GM12878 (cell line): ENCODE measurements around the gene ZSCAN18. TPM values are rescaled to one million over a fixed set of nuclear protein-coding genes. Genes with fewer than 3 reads are reported as not detected.

Experiments
- ATAC-seq: fragments of 200-7000 bp; cut with Tn5 transposase; 3 replicates; pipeline ENCODE4 v1.9.1; 2020; ENCODE audit warnings: mild to moderate bottlenecking, moderate library complexity
- BruUV-seq: library from RNA; stranded (reverse); fragments of 400-500 nt; replicated peaks from 2 replicates; lab custom pipeline; 2021; lab: Mats Ljungman, UMichigan
- CTCF ChIA-PET: fragments of 300-600 bp; sonication (Branson Sonifier 250); formaldehyde crosslinking; extraction: SDS; loops from one replicate; lab custom pipeline; 2021; ENCODE audit warnings: inconsistent platforms; lab: Yijun Ruan, JAX
- POLR2A ChIA-PET: fragments of 350-600 bp; formaldehyde crosslinking; extraction: SDS; loops from one replicate; lab custom pipeline; 2021; ENCODE audit warnings: inconsistent platforms; lab: Charles Lee
- RAD21 ChIA-PET: fragments of 300-600 bp; sonication (Branson Sonifier 250); formaldehyde crosslinking; loops from one replicate; lab custom pipeline; 2023; ENCODE audit warnings: antibody characterized with exemption; ENCODE audit not compliant: unreplicated experiment; lab: Charles Lee
- SMC1A ChIA-PET: fragments of 300-600 bp; sonication (Branson Sonifier 250); formaldehyde crosslinking; loops from one replicate; lab custom pipeline; 2023; ENCODE audit not compliant: unreplicated experiment, uncharacterized antibody; lab: Charles Lee
- DNase-seq: peaks from one replicate; pipeline ENCODE4 v3.0.0-alpha.2; 2011; ENCODE audit warnings: low read depth, low spot score
- FAIRE-seq: peaks from 3 replicates; lab custom pipeline; 2011; peaks lifted over from hg19 to GRCh38; lab: Jason Lieb, UNC
- H2AFZ ChIP-seq: 2 replicates; pipeline ENCODE4 v1.6.0; 2011; ENCODE audit warnings: low read depth, low read length, control low read depth; ENCODE audit not compliant: control insufficient read depth
- H3K27ac ChIP-seq: 2 replicates; pipeline ENCODE4 v1.5.1; 2011; ENCODE audit warnings: control low read depth; ENCODE audit not compliant: control insufficient read depth, insufficient read depth
- H3K27me3 ChIP-seq, 2 experiments: replicated peaks in 1 of 2; 2 replicates each; pipeline versions ENCODE4 v1.6.0 to v1.6.1; 2011; ENCODE audit warnings: low read length in 1 of 2; ENCODE audit not compliant: control insufficient read depth in 2 of 2, insufficient read depth in 2 of 2
- H3K36me3 ChIP-seq, 2 experiments: 2 replicates each; pipeline ENCODE4 v1.5.1; 2011; ENCODE audit warnings: low read length in 1 of 2; ENCODE audit not compliant: control insufficient read depth in 2 of 2, insufficient read depth in 2 of 2
- H3K4me1 ChIP-seq: 2 replicates; pipeline ENCODE4 v1.6.1; 2011; ENCODE audit warnings: mild to moderate bottlenecking, low read length, moderate library complexity, mixed read lengths; ENCODE audit not compliant: control insufficient read depth, insufficient read depth
- H3K4me2 ChIP-seq: 2 replicates; pipeline ENCODE4 v1.6.0; 2011; ENCODE audit warnings: control low read depth; ENCODE audit not compliant: control insufficient read depth, insufficient read depth
- H3K4me3 ChIP-seq: fragments of 200-600 bp; sonication (generic); 2 replicates; pipeline ENCODE4 v1.5.1; 2016
- H3K79me2 ChIP-seq: 2 replicates; pipeline ENCODE4 v1.6.0; 2011; ENCODE audit warnings: low read length; ENCODE audit not compliant: control insufficient read depth, insufficient read depth
- H3K9ac ChIP-seq: 2 replicates; pipeline ENCODE4 v1.8.0; 2011; ENCODE audit warnings: low read length, control low read depth, mixed read lengths; ENCODE audit not compliant: control insufficient read depth, insufficient read depth
- H3K9me3 ChIP-seq: replicated peaks from 3 replicates; pipeline ENCODE4 v1.5.1; 2011; ENCODE audit warnings: mild to moderate bottlenecking, low read length; ENCODE audit not compliant: control insufficient read depth, insufficient read depth
- H4K20me1 ChIP-seq: 2 replicates; pipeline ENCODE4 v1.6.0; 2011; ENCODE audit not compliant: control insufficient read depth, insufficient read depth
- CBX3 ChIP-seq: fragments of 200-600 bp; sonication (generic); IDR thresholded peaks from 2 replicates; pipeline ENCODE4 v1.6.1; 2016; ENCODE audit warnings: low read depth, borderline replicate concordance
- CHD4 ChIP-seq: fragments of 200-600 bp; sonication (generic); IDR thresholded peaks from 2 replicates; pipeline ENCODE4 v1.6.1; 2016; ENCODE audit warnings: mild to moderate bottlenecking
- CREB1 ChIP-seq: IDR thresholded peaks from 2 replicates; pipeline ENCODE4 v1.6.1; 2012; ENCODE audit warnings: low read depth, mild to moderate bottlenecking, inconsistent platforms
- HDGF ChIP-seq: fragments of 450-650 bp; IDR thresholded peaks from 2 replicates; pipeline ENCODE4 v1.6.1; 2016; ENCODE audit warnings: antibody characterized with exemption
- MAX ChIP-seq: IDR thresholded peaks from 2 replicates; pipeline ENCODE4 v1.6.1; 2012; ENCODE audit warnings: low read depth, low read length, improper control_type of control experiment
- MEF2A ChIP-seq: IDR thresholded peaks from 2 replicates; pipeline ENCODE4 v1.6.1; 2011; ENCODE audit warnings: low read depth, mild to moderate bottlenecking, low read length, moderate library complexity; ENCODE audit not compliant: insufficient read depth
- MLLT1 ChIP-seq: fragments of 450-650 bp; IDR thresholded peaks from 2 replicates; pipeline ENCODE4 v1.6.1; 2016; ENCODE audit warnings: mild to moderate bottlenecking
- RB1 ChIP-seq: fragments of 450-650 bp; formaldehyde crosslinking; IDR thresholded peaks from 2 replicates; pipeline ENCODE4 v1.6.1; 2017; ENCODE audit warnings: mild to moderate bottlenecking, borderline replicate concordance
- SREBF2 ChIP-seq: IDR thresholded peaks from 2 replicates; pipeline ENCODE4 v1.6.1; 2012; ENCODE audit warnings: mild to moderate bottlenecking, low read length
- SRF ChIP-seq, 2 experiments: IDR thresholded peaks; 2 replicates each; pipeline ENCODE4 v1.6.1; 2011; ENCODE audit warnings: low read depth in 2 of 2, low read length in 2 of 2, mild to moderate bottlenecking in 1 of 2, moderate library complexity in 1 of 2
- ZZZ3 ChIP-seq: IDR thresholded peaks from 2 replicates; pipeline ENCODE4 v1.6.1; 2011; ENCODE audit warnings: low read depth; ENCODE audit not compliant: control insufficient read depth, insufficient read length
- WGBS: methylation state at CpG from one replicate; pipeline ENCODE4 v1.1.6; 2016; ENCODE audit warnings: low lambda C conversion rate; ENCODE audit not compliant: insufficient replicate concordance, insufficient coverage; ENCODE audit errors: missing lambda C conversion rate; 5-methylcytosine and 5-hydroxymethylcytosine counted together
- in situ Hi-C: fragments of 300-500 bp; cut with MboI; formaldehyde crosslinking; loops from 9 replicates; pipeline ENCODE4 v1.14.3; 2018; ENCODE audit warnings: mixed read lengths
- intact Hi-C: fragments of 100-400 bp; cut with micrococcal nuclease; formaldehyde crosslinking; loops from one replicate; pipeline ENCODE4 v1.14.2; 2022; ENCODE audit not compliant: unreplicated experiment
- polyA plus RNA-seq, 11 experiments: library from polyadenylated mRNA; depleted of rRNA in 4 of 11; unstranded in 6 of 11; stranded (reverse) in 5 of 11; fragments of >200 nt; fragmentation: Nextera tagmentation in 4 of 11; fragmentation: Illumina TruSeq in 1 of 11; extraction: Ambion mirVana in 4 of 11; extraction: Trizol in 1 of 11; gene quantifications; 1 replicate in 1 of 11; 2 replicates in 10 of 11; pipeline versions ENCODE4 v1.2.1 to v1.2.3, GENCODE V29; 2011 to 2016; ENCODE audit warnings: inconsistent platforms in 2 of 11, missing spikeins in 2 of 11, low read depth in 1 of 11
- total RNA-seq, 4 experiments: library from RNA; depleted of rRNA in 3 of 4; stranded (reverse); fragments of >200 nt in 3 of 4; fragmentation: Illumina TruSeq in 1 of 4; extraction: Trizol in 1 of 4; gene quantifications; 2 replicates each; pipeline versions ENCODE4 v1.2.1 to v1.2.3, GENCODE V29; 2013 to 2021

Gene ZSCAN18
- total and polyA plus RNA-seq, 10 of the 15 experiments (the other 5 are each of a cell fraction or from before 2014, with no cell fraction given): 0.64 TPM; not detected in 8

- SMC1A ChIA-PET: no interaction called here
These were observed 47.8 kb upstream of the ZSCAN18 start for GRCh38 chr19:58145849-58146248.

More at GRCh38 chr19:58145849-58146248, 47.8 kb upstream of the ZSCAN18 start:
- H3K4me1 ChIP-seq: no peaks in the 10 kb centered on the region
- H3K4me2 ChIP-seq: no peak overlapping the region
- ATAC-seq (no peak), DNase-seq (no peak), FAIRE-seq (no peak)
- ChIA-PET POLR2A (no interaction called here), CTCF (no interaction called here), RAD21 (no interaction called here)
- no peaks in the 10 kb centered on the region for H3K27me3 ChIP-seq
- WGBS: 98% methylated on average over 3 of the region's 3 CpGs
- in situ Hi-C loops (no loop called here), intact Hi-C loops (no loop called here)
- no peak overlapping the region for H3K9ac ChIP-seq
- H3K36me3 ChIP-seq: no peaks in the 10 kb centered on the region
- peaks cover 8% of the 10 kb centered on the region; the same call in 2 of the 3 replicates for H3K9me3 ChIP-seq
- TF ChIP-seq CHD4: no peak
- no peak for TF ChIP-seq MLLT1
- TF ChIP-seq SRF (IDR thresholded peaks at IDR 0.05; ENCODE audit: low read depth in 2 of 2, low read length in 2 of 2): no peak
- TF ChIP-seq MAX: no peak
- TF ChIP-seq CREB1: no peak
- no peak for TF ChIP-seq MEF2A
- TF ChIP-seq RB1: no peak
- TF ChIP-seq ZZZ3: no peak
- TF ChIP-seq HDGF: no peak
- no peak for TF ChIP-seq CBX3
- TF ChIP-seq SREBF2: no peak
- no peaks in the 10 kb centered on the region for H4K20me1 ChIP-seq
- H3K4me3 ChIP-seq: no peak overlapping the region
- no TSS peak for BruUV-seq
- H2AFZ ChIP-seq: no peak overlapping the region
- H3K27ac ChIP-seq: no peak overlapping the region
- no peaks in the 10 kb centered on the region for H3K79me2 ChIP-seq
